Esophagus mucosa (tissue), 1 donor: ENCODE results near the gene KCNQ1. TPM values are rescaled to one million over a fixed set of nuclear protein-coding genes. Genes with fewer than 3 reads are reported as not detected.

Experiments
- ATAC-seq: fragments of 200-7000 bp; cut with Tn5 transposase; one replicate; pipeline ENCODE4 v1.9.1; 2020
- total RNA-seq: library from RNA; stranded (reverse); gene quantifications from one replicate; pipeline ENCODE4 v1.2.4, GENCODE V29; 2023
- donor health status: DM: yes; HTN: yes; CAD: no.

The KCNQ1 gene
- total RNA-seq, 1 donor from 2014 or later, result 1.6 TPM

GRCh38 chr11:2524446-2525165 is 79.8 kb downstream of the KCNQ1 start:
- ATAC-seq, result no peak

GRCh38 chr11:2525166-2525861 is 80.5 kb downstream of the KCNQ1 start:
- ATAC-seq, result no peak

GRCh38 chr11:2525941-2526807 is 81.4 kb downstream of the KCNQ1 start:
- ATAC-seq, result no peak

DNA sequence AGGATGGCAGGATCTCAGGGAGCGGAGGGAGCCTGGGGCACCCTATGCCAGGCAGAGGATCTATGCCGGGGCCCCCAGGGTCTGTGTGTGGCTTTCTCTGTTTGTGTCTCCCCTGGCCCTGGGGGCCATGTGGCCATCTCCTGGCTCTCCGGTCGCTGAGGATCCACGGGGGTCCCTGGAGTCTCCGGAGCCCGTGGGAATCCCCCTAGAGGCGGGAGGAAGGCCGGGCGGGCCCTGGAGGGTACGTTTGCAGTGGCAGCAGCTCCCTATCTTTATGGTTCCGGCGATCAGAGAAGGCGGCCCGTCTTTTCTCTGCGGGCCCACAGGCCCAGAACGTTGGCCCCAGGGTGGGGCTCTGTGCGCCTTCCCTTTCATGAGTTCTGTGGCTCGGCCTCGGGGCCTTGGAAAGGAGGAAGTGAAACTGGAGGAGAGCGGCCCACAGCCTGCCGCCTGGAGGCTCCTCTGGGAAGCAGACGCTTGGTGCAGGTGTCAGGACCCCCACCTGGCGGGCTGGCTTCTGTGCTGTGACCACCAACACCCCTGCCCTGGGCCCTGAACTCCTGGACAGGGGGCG is 82.1 kb downstream of the KCNQ1 start:
- peak; percentile 20 for ATAC-seq

GRCh38 chr11:2527621-2528291 is 82.9 kb downstream of the KCNQ1 start:
- no peak for ATAC-seq

DNA sequence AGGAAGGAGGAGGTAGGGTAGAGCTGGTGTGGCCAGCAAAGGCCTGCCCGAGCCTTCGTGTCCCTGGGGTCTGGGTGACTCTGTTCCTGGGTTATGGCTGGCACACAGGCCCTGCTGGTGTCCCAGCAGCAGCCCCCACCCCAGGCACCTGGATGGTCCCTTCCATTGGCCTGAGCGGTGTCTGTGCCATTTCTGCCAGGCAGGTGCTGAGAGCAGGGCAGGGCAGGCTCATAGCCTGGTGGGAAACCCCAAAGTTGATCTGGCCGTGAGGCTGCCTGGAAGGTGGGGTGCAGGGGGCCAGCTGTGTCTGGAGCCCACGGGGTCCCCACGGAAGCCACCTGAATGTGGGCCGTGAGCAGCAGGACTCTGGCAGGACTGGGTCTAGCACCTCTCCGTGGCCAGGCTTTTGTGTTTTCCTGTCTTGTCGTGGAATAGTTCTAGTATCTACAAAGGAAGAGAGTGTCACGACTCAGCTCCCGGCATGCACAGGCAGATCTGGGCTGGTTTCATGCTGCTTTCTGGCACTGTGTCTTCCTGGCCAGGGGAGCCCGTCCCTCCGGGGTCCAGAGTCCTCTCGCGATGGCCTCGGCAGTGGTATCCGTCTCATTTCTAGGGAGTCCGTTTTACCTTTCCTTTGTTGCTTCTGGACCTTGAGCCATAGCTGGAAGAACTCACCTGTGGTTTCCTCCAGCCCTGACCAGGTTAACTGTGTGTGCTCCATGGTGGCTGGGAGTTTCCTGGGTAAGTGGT is 83.7 kb downstream of the KCNQ1 start:
- ATAC-seq, result no peak

DNA sequence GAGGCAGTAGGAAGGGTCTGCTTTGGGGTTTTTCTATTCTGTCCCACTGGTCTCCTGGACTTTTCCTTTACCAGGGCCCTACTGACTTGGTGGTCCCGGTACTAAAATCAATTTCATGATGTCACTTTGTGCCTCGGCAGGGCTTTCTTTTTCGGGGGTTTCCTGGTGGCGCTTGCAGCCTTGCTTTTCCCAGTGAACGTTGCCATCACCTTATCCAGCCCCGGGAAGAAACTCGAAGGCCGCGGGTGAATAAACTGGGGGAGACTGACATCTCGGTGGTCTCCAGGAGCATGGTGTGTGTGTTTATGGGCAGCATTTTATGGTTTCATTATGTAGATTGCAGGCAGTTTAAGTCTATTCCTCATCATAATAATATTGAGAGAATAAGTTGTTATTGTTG is 84.4 kb downstream of the KCNQ1 start:
- no peak for ATAC-seq

GRCh38 chr11:2529636-2530035 is 84.8 kb downstream of the KCNQ1 start:
- no peak for ATAC-seq

DNA sequence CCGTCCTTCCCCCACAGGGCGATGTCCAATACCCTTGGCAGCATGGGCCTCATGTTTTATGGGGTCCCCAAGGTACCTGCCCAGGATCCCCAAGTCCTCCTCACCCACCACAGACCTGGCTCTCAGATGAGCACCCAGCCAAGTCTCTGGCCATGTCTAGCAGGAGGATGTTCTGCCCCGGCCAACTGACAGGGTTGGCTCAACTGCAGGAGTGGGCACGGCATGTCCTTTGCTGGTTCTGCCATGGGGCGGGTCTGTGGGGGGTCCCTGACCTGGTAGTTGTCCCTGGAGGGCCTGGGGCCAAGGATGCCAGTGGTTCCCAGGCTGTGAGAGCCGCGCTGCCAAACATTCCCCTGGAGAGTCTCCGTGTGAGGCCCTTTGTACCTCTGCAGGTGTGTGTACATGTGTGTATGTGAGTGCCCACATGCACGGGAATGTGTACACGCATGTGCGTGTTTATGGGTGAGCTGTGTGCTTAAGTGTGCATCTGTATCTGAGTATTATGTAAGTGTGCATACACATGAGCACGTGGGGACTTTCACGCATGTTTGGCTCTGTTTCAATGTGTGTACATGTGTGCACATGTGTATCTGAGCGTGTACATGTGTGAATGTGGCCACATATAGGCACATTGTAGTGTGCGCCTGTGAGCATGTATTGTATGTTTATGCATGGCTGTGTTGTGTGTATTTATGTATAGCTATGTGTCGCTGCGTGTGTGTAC is 85.5 kb downstream of the KCNQ1 start:
- ATAC-seq, result no peak

DNA sequence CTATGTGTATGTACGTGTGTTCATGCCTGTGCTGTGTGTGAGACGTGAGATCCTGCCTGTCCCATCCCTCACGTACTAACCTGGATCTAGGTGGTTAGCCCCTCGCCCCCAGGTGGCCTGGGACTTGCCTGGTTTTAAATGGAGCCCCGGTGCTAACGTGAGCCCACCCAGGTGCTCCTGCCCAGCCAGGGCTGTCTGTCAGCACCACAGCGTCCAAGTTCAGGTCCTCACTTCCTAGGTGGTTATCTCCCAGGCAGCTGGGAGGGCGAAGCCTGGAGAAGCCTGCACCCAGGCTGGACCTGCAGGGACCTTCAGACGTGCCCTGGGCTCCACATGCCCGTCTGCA is 86.0 kb downstream of the KCNQ1 start:
- no peak for ATAC-seq

- ATAC-seq, result peak; percentile 43
Measured at GRCh38 chr11:2531277-2531986, 86.6 kb downstream of the KCNQ1 start.

- ATAC-seq, result no peak
Measured at GRCh38 chr11:2531987-2532703, 87.3 kb downstream of the KCNQ1 start.

DNA sequence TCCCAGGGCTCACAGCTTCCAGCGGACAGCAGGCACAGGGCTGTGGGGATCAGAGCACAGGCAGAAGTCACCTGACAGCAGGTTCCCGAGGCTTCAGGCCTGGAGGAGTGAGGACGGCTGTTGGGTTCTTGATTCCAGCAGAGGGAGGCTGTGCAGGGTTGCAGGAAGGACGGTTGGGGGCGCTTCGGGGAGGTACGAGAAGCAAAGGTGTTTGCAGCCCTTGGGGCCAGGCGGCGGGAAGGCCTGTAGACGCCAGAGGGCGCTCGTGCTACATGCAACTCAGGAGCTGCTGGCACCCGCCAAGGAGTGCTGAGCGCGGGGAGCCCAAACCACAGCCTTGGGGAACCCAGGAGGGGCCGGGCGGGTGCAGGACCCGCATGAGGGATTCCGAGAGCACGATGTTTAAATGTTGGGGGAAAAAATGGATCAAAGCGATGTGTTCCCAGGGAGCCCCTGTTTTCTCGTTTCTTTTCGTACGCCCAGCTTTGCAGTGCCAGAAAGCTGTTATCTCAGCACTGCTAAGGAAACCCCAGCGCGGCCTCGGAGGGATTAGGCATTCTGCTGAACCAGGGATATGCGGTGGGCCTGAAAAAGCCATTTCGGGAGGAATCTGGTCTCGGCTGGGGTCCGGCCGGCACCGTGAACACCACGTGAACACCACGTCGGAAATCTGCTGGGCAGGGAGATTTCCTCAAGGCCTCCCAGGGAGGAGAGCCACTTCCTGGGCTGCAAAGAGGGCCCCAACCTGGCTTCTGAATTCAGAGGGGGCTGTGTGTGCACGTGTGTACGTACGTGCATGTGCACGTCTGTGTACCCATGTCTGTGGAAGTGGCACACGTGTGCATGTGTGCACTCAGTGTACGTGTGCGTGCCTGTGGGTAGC is 88.1 kb downstream of the KCNQ1 start:
- peak; percentile 84 for ATAC-seq

DNA sequence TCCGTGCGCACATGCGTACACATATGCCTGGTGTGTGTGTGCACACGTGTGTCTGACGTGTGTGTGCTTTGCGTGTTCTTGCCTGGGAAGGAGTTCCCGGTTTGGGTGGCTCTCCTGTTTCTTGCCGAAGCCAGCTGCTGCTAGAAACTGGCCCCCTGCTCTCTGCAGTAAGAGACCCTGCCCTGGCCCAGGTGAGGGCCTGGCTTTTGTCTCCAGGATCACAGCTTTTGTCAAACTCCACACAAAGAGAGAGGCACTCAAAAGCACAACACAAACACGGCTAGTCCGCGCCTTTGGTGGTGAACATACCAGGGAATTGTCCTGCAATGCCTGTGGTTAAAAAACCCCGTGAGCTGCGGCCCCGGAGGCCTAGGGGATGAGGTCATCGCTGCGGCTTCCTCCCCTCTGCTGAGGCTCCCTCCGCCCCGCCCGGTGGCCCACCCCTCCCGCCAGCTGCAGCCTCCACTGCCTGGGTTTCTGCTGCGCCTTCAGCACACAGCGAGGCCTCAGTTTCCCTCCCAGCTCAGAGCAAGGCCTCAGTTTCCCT is 88.9 kb downstream of the KCNQ1 start:
- peak; percentile 17 for ATAC-seq

DNA sequence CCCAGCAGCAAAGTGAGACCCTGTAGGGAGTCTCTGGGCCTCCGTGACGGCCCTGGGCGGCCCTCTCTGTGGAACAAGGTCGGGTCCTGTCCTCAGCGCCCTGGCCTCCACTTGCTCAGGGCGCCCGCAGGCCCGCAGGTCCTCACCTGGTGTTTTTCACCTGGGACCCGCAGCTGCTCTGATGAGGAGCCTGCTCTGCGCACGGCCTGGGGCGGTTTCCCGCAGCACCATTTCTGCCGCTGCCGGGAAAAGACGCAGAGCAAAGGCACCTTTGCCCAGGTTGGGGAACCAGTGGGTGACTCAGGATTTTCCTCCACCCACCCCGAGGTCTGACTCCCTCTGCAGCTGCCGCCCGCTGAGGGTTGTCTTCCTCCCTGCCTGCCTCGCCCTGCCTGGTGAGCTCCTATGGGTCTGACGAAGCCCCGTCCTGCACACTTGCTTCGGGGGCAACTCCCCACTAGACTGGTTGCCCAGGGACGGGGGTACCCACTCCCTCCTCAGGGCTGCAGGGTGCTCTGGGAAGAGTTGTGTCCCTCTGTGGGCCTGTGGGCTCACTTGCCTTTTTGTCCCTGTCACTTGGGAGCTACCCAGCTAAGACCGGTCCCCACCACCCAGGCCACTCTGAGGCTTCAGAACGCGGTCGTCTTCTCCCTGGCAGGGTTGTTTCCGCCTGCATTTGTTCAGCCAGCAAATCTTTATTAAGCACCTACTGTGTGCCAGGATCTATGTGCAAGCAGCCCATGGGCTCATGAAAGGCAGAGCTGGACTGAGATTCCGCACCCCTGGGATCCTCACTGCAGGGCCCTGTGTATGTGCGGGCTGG is 89.5 kb downstream of the KCNQ1 start:
- ATAC-seq, result peak; percentile 35

DNA sequence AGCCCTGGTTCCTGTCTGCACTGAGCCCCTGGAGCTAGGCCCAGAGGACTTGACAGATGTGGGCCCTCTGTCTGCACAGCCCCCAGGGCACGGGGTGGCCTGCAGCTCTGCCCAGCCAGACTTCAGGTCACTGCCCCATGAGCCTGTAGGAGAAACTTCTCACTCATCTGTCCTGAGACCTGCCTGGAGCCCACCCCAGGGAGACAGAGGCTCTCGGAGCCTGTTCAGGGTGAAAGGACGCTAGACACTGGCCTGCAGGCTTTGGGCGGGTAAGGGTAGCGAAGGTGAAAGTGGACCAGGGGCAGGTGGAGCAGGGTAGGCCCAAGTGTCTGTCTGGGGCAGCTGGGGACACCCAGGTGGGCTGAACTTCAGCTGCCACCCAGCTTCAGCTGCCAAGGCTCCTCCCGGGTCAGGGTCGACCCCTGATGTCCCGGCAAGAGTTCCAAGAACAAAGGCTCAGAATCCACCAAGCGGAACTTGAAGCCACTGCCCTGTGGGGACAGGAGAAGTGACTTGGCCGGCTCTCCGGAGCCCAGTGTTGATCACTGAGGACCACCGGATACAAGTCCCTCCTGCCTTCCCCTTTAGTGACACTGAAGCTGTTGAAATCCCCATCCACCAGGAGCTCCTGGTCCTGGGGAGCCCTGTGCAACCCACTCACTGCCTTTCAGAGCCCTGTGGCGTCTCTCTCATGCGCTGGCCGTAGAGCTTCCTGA is 90.3 kb downstream of the KCNQ1 start:
- ATAC-seq, result no peak
